ENCODE results near the gene CEBPZ.

The CEBPZ gene

GRCh38 chr2:37243435-37243834 is 12.0 kb upstream of the CEBPZ start:
- Histone ChIP-seq H3K36me3 (ENCODE audit: control insufficient read depth in 1 of 2, insufficient read depth in 2 of 2, low read length in 2 of 2) (peaks cover 8 to 20% of the 10 kb centered on the region in 2 experiments), H3K4ac (ENCODE audit: low read depth, low read length) (no peak overlapping the region), H3K18ac (ENCODE audit: low read length) (no peak overlapping the region), H3K14ac (ENCODE audit: low read length) (no peak overlapping the region), H3K23ac (ENCODE audit: low read length) (no peak overlapping the region), H3K4me1 (ENCODE audit: control insufficient read depth in 1 of 2, insufficient read depth in 2 of 2, low read length in 2 of 2) (no peaks in the 10 kb centered on the region), H3K4me3 (ENCODE audit: low read depth, low read length) (no peak overlapping the region), H3K79me1 (ENCODE audit: low read length) (no peaks in the 10 kb centered on the region), H2AK5ac (ENCODE audit: low read length) (no peak overlapping the region), H2BK12ac (ENCODE audit: low read length) (no peak overlapping the region), H4K12ac (ENCODE audit: low read depth, low read length) (no peak overlapping the region), H3K9me3 (ENCODE audit: insufficient read depth, low read depth, low read length) (no peaks in the 10 kb centered on the region), H2AFZ (ENCODE audit: insufficient read depth, low read length, poor library complexity) (no peak overlapping the region), H4K8ac (ENCODE audit: low read depth, low read length) (no peak overlapping the region), H3K27me3 (ENCODE audit: insufficient read depth, low read length) (no peaks in the 10 kb centered on the region), H2BK5ac (ENCODE audit: low read depth, low read length, poor library complexity) (no peak overlapping the region), H3K79me2 (ENCODE audit: control insufficient read depth, insufficient read depth, low read length, poor library complexity) (no peaks in the 10 kb centered on the region), H3K9ac (ENCODE audit: low read length) (no peak overlapping the region), H4K91ac (ENCODE audit: low read depth, low read length) (no peak overlapping the region), H3K27ac (ENCODE audit: low read depth, low read length) (no peak overlapping the region), H2BK120ac (ENCODE audit: insufficient read depth, low read length, poor library complexity) (no peak overlapping the region), H3K4me2 (ENCODE audit: low read length) (no peak overlapping the region)
- no peak for DNase-seq
- no CpG with 5 or more reads among the region's 4 CpGs for WGBS (ENCODE audit: extremely low coverage, insufficient coverage, insufficient read length)

DNA sequence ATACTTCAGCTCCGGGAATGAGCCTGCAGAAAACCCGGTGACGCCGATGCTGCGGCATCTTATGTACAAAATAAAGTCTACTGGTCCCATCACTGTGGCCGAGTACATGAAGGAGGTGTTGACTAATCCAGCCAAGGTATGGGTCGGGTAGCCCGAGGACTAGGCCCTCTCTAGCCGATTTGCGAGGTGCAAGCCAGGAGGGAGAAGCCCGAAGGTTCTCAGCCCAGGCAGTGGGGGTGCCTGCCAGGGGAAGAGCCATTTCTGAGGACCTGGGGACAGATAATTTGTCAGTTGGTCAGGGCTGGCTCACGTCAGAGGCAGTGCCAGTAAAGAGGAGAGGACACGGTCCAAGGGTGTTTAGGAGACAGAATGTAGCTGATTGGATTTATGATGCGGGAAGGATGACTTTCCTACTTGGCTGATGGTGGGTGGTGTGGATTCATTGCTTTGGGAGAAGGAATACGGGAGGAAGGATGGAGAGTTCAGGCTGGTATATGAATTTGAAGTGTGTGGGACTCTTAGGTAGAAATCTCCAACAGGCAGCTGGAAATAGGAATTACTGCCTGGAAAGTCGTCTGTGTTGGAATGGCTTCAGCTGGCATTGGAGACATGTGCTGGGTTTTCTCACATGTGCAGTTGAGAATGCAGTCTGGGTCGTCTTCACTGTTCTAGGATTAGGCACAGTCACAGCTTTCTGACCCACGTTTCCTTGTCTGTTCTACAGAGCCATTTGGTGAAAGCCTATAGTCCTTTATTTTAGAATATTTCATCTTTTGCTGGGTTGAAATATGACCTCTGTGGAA is 936 bp upstream of the CEBPZ start:
- peaks cover 8% of the 10 kb centered on the region for H3K79me1 ChIP-seq (ENCODE audit: low read length)
- H3K79me2 ChIP-seq (ENCODE audit: control insufficient read depth, insufficient read depth, low read length, poor library complexity), result peaks cover 24% of the 10 kb centered on the region
- peak overlapping the region; percentile 84 for H3K4me2 ChIP-seq (ENCODE audit: low read length)
- no peak overlapping the region for H3K27ac ChIP-seq (ENCODE audit: low read depth, low read length)
- H2AFZ ChIP-seq (ENCODE audit: insufficient read depth, low read length, poor library complexity), result peak overlapping the region; percentile 84
- H3K18ac ChIP-seq (ENCODE audit: low read length), result no peak overlapping the region
- WGBS (ENCODE audit: extremely low coverage, insufficient coverage, insufficient read length), result no CpG with 5 or more reads among the region's 18 CpGs
- H2BK5ac ChIP-seq (ENCODE audit: low read depth, low read length, poor library complexity), result peak overlapping the region; percentile 83
- H3K27me3 ChIP-seq (ENCODE audit: insufficient read depth, low read length), result no peaks in the 10 kb centered on the region
- peak overlapping the region; percentile 80 for H3K4ac ChIP-seq (ENCODE audit: low read depth, low read length)
- H3K9ac ChIP-seq (ENCODE audit: low read length), result peak overlapping the region; percentile 97
- peak overlapping the region; percentile 89 for H4K12ac ChIP-seq (ENCODE audit: low read depth, low read length)
- no peak overlapping the region for H2BK12ac ChIP-seq (ENCODE audit: low read length)
- no peaks in the 10 kb centered on the region for H3K9me3 ChIP-seq (ENCODE audit: insufficient read depth, low read depth, low read length)
- peaks cover 0 to 13% of the 10 kb centered on the region in 2 experiments for H3K36me3 ChIP-seq (ENCODE audit: control insufficient read depth in 1 of 2, insufficient read depth in 2 of 2, low read length in 2 of 2)
- peak overlapping the region; percentile 98 for H3K4me3 ChIP-seq (ENCODE audit: low read depth, low read length)
- H4K8ac ChIP-seq (ENCODE audit: low read depth, low read length), result peak overlapping the region; percentile 95
- H2AK5ac ChIP-seq (ENCODE audit: low read length), result peak overlapping the region; percentile 57
- H2BK120ac ChIP-seq (ENCODE audit: insufficient read depth, low read length, poor library complexity), result no peak overlapping the region
- peaks cover 7 to 8% of the 10 kb centered on the region in 2 experiments for H3K4me1 ChIP-seq (ENCODE audit: control insufficient read depth in 1 of 2, insufficient read depth in 2 of 2, low read length in 2 of 2)
- peak; percentile 39 to 53 for DNase-seq
- no peak overlapping the region for H3K23ac ChIP-seq (ENCODE audit: low read length)
- H3K14ac ChIP-seq (ENCODE audit: low read length), result peak overlapping the region; percentile 86
- H4K91ac ChIP-seq (ENCODE audit: low read depth, low read length), result peak overlapping the region; percentile 70

DNA sequence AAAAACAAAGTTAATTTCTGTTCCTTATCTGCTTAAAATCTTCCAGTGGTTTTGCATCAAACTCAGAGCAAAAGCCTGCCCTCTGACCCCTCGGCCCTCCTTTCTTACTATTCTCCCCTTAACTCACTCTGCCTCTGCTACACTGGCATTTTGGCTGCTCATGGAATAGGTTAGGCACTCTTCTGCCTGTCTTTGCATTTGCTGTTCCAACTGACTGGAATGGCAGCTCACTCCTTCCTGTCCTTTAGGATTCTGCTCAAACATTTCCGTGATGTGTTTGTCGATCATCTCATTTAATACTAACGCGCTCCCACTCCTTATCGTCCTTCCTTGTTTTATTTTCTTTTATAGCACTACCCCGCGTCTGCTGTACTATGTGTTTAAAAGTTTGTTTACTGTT is 815 bp downstream of the CEBPZ start:
- no peak overlapping the region for H4K8ac ChIP-seq (ENCODE audit: low read depth, low read length)
- peak overlapping the region; percentile 62 for H3K9ac ChIP-seq (ENCODE audit: low read length)
- no peak overlapping the region for H3K27ac ChIP-seq (ENCODE audit: low read depth, low read length)
- H3K4ac ChIP-seq (ENCODE audit: low read depth, low read length), result peak overlapping the region; percentile 13
- peaks cover 24% of the 10 kb centered on the region for H3K79me2 ChIP-seq (ENCODE audit: control insufficient read depth, insufficient read depth, low read length, poor library complexity)
- H2AFZ ChIP-seq (ENCODE audit: insufficient read depth, low read length, poor library complexity), result no peak overlapping the region
- no peak for DNase-seq
- no peak overlapping the region for H3K23ac ChIP-seq (ENCODE audit: low read length)
- no peak overlapping the region for H3K4me3 ChIP-seq (ENCODE audit: low read depth, low read length)
- H3K36me3 ChIP-seq (ENCODE audit: control insufficient read depth in 1 of 2, insufficient read depth in 2 of 2, low read length in 2 of 2), result peaks cover 2 to 13% of the 10 kb centered on the region in 2 experiments
- H4K91ac ChIP-seq (ENCODE audit: low read depth, low read length), result no peak overlapping the region
- no peaks in the 10 kb centered on the region for H3K27me3 ChIP-seq (ENCODE audit: insufficient read depth, low read length)
- WGBS (ENCODE audit: extremely low coverage, insufficient coverage, insufficient read length), result no CpG with 5 or more reads among the region's 8 CpGs
- H3K79me1 ChIP-seq (ENCODE audit: low read length), result peaks cover 8% of the 10 kb centered on the region
- no peak overlapping the region for H2BK120ac ChIP-seq (ENCODE audit: insufficient read depth, low read length, poor library complexity)
- H2BK5ac ChIP-seq (ENCODE audit: low read depth, low read length, poor library complexity), result no peak overlapping the region
- no peak overlapping the region for H4K12ac ChIP-seq (ENCODE audit: low read depth, low read length)
- peak overlapping the region; percentile 84 for H3K4me2 ChIP-seq (ENCODE audit: low read length)
- H3K9me3 ChIP-seq (ENCODE audit: insufficient read depth, low read depth, low read length), result no peaks in the 10 kb centered on the region
- H3K4me1 ChIP-seq (ENCODE audit: control insufficient read depth in 1 of 2, insufficient read depth in 2 of 2, low read length in 2 of 2), result peaks cover 7 to 8% of the 10 kb centered on the region in 2 experiments
- H3K18ac ChIP-seq (ENCODE audit: low read length), result no peak overlapping the region
- H2AK5ac ChIP-seq (ENCODE audit: low read length), result no peak overlapping the region
- H3K14ac ChIP-seq (ENCODE audit: low read length), result no peak overlapping the region
- H2BK12ac ChIP-seq (ENCODE audit: low read length), result no peak overlapping the region

DNA sequence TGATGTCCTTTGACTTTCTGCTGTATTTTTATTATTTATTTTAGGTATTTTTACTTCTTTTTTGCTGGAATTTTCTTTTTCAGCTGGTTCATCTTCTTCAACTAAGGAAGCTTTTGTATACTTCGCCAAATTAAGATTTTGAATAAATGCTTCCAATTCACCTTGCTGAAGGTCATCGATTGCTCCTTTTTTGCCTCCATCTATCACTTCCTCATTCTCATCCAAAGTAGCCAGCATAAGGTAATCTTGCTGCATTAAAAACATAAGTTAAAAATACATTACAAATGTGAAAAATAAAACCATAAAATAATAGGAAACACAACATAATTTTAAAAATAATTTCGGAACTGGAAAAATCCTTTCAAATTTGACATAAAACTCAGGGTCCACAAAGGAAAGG is 2.6 kb downstream of the CEBPZ start:
- Histone ChIP-seq H4K12ac (ENCODE audit: low read depth, low read length) (no peak overlapping the region), H2AK5ac (ENCODE audit: low read length) (no peak overlapping the region), H3K4ac (ENCODE audit: low read depth, low read length) (no peak overlapping the region), H2BK12ac (ENCODE audit: low read length) (no peak overlapping the region), H4K8ac (ENCODE audit: low read depth, low read length) (no peak overlapping the region), H3K4me1 (ENCODE audit: control insufficient read depth in 1 of 2, insufficient read depth in 2 of 2, low read length in 2 of 2) (peaks cover 7 to 8% of the 10 kb centered on the region in 2 experiments), H3K27ac (ENCODE audit: low read depth, low read length) (no peak overlapping the region), H3K14ac (ENCODE audit: low read length) (no peak overlapping the region), H3K4me2 (ENCODE audit: low read length) (no peak overlapping the region), H4K91ac (ENCODE audit: low read depth, low read length) (no peak overlapping the region), H3K18ac (ENCODE audit: low read length) (no peak overlapping the region), H2BK5ac (ENCODE audit: low read depth, low read length, poor library complexity) (no peak overlapping the region), H2AFZ (ENCODE audit: insufficient read depth, low read length, poor library complexity) (no peak overlapping the region), H3K36me3 (ENCODE audit: control insufficient read depth in 1 of 2, insufficient read depth in 2 of 2, low read length in 2 of 2) (peaks cover 2 to 10% of the 10 kb centered on the region in 2 experiments), H3K79me1 (ENCODE audit: low read length) (peaks cover 8% of the 10 kb centered on the region), H3K4me3 (ENCODE audit: low read depth, low read length) (no peak overlapping the region), H3K79me2 (ENCODE audit: control insufficient read depth, insufficient read depth, low read length, poor library complexity) (peaks cover 24% of the 10 kb centered on the region), H3K27me3 (ENCODE audit: insufficient read depth, low read length) (no peaks in the 10 kb centered on the region), H3K23ac (ENCODE audit: low read length) (no peak overlapping the region), H3K9ac (ENCODE audit: low read length) (no peak overlapping the region), H2BK120ac (ENCODE audit: insufficient read depth, low read length, poor library complexity) (no peak overlapping the region), H3K9me3 (ENCODE audit: insufficient read depth, low read depth, low read length) (no peaks in the 10 kb centered on the region)
- WGBS (ENCODE audit: extremely low coverage, insufficient coverage, insufficient read length), result no CpG with 5 or more reads among the region's 3 CpGs
- no peak for DNase-seq
